MCF 10A (cell line): Measurements from ENCODE around the gene GPR37L1. TPM values are rescaled to one million over a fixed set of nuclear protein-coding genes. Genes with fewer than 3 reads are reported as not detected.
"Not testable (repeated sequence)": the region's sequence is repeated elsewhere in the genome, so short reads cannot be mapped to it uniquely, and the experiment has no call there.

ENCODE experiments used
- BruUV-seq: library from RNA; stranded (reverse); fragments of 400-500 nt; replicated peaks from 2 replicates; lab custom pipeline; 2021; lab: Mats Ljungman, UMichigan
- CTCF ChIA-PET: fragments of 300-600 bp; sonication (Branson Sonifier 250); formaldehyde crosslinking; extraction: SDS; loops from one replicate; lab custom pipeline; 2021; ENCODE audit warnings: antibody characterized with exemption, inconsistent platforms; lab: Yijun Ruan, JAX
- POLR2A ChIA-PET: fragments of 300-600, 350-650 bp; sonication (Branson Sonifier 250); formaldehyde crosslinking; extraction: SDS; loops from one replicate; lab custom pipeline; 2020; ENCODE audit warnings: antibody characterized with exemption, inconsistent platforms; lab: Yijun Ruan, JAX
- DNase-seq: peaks from one replicate; pipeline ENCODE4 v3.0.0-alpha.2; 2018; ENCODE audit not compliant: unreplicated experiment
- H3K27ac Mint-ChIP-seq: one replicate; pipeline ENCODE4 v1.8.0; 2022; ENCODE audit warnings: mild to moderate bottlenecking, low read depth, mixed read lengths; ENCODE audit not compliant: unreplicated experiment
- H3K27me3 Mint-ChIP-seq: one replicate; pipeline ENCODE4 v1.8.0; 2022; ENCODE audit warnings: mixed read lengths; ENCODE audit not compliant: insufficient read depth, unreplicated experiment
- H3K36me3 Mint-ChIP-seq: one replicate; pipeline ENCODE4 v1.8.0; 2022; ENCODE audit warnings: mild to moderate bottlenecking, moderate library complexity, mixed read lengths; ENCODE audit not compliant: insufficient read depth, unreplicated experiment
- H3K4me1 Mint-ChIP-seq: one replicate; pipeline ENCODE4 v1.8.0; 2022; ENCODE audit warnings: mixed read lengths; ENCODE audit not compliant: insufficient read depth, unreplicated experiment
- H3K4me3 Mint-ChIP-seq: one replicate; pipeline ENCODE4 v1.8.0; 2022; ENCODE audit warnings: mild to moderate bottlenecking, moderate library complexity, mixed read lengths; ENCODE audit not compliant: unreplicated experiment
- H3K9me3 Mint-ChIP-seq: one replicate; pipeline ENCODE4 v1.8.0; 2022; ENCODE audit warnings: mixed read lengths; ENCODE audit not compliant: unreplicated experiment
- intact Hi-C: fragments of 100-400 bp; cut with micrococcal nuclease; formaldehyde crosslinking; loops from 2 replicates; pipeline ENCODE4 v1.14.1; 2022
- total RNA-seq: library from RNA; stranded (reverse); gene quantifications from 2 replicates; pipeline ENCODE4 v1.2.3, GENCODE V29; 2022
- TF ChIP-seq, protein P1 (sequence below): fragments of 200-600 bp; IDR thresholded peaks from one replicate; pipeline ENCODE4 v1.8.0; 2022; ENCODE audit warnings: antibody characterized with exemption, mild to moderate bottlenecking; ENCODE audit not compliant: unreplicated experiment

The GPR37L1 gene
- total RNA-seq, 1 experiment from 2014 or later, result not detected

DNA sequence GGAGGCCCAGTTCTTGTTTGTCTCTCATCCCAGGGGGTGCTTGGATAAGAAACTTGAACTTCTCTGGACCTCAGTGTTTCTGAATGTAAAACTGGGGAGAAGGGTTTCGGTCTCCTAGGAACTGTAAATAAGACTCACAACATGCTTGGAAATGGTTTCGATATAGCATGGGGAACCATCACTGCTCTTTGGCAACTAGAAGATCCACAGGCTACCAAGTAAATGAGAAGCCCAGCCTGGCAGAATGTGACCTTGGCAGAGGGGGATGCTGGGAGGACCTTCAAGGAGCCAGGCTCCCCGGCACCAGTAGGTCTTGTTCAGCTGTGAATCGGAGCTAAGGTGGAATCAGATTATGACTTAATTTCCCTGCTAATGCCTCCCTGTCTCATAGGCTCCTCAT is 18.1 kb downstream of the GPR37L1 start:
- Mint-ChIP-seq H3K27me3 (no peaks in the 10 kb centered on the region), H3K4me1 (peaks cover 12% of the 10 kb centered on the region), H3K36me3 (peaks cover 24% of the 10 kb centered on the region), H3K27ac (no peak overlapping the region), H3K4me3 (no peak overlapping the region), H3K9me3 (no peaks in the 10 kb centered on the region)
- intact Hi-C loops, result no loop called here
- DNase-seq, result no peak
- BruUV-seq, result no TSS peak
- TF ChIP-seq, protein P1, sequence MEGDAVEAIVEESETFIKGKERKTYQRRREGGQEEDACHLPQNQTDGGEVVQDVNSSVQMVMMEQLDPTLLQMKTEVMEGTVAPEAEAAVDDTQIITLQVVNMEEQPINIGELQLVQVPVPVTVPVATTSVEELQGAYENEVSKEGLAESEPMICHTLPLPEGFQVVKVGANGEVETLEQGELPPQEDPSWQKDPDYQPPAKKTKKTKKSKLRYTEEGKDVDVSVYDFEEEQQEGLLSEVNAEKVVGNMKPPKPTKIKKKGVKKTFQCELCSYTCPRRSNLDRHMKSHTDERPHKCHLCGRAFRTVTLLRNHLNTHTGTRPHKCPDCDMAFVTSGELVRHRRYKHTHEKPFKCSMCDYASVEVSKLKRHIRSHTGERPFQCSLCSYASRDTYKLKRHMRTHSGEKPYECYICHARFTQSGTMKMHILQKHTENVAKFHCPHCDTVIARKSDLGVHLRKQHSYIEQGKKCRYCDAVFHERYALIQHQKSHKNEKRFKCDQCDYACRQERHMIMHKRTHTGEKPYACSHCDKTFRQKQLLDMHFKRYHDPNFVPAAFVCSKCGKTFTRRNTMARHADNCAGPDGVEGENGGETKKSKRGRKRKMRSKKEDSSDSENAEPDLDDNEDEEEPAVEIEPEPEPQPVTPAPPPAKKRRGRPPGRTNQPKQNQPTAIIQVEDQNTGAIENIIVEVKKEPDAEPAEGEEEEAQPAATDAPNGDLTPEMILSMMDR, result no peak
- ChIA-PET CTCF (interaction anchor here (0.6 to 1.7 kb wide), 2 partner anchors 133 to 141 kb away, joined by 4 to 5 read pairs; no protein-coding TSS in a partner anchor), POLR2A (no interaction called here)

- H3K27ac Mint-ChIP-seq, H3K9me3 Mint-ChIP-seq, BruUV-seq, DNase-seq, POLR2A ChIA-PET, intact Hi-C loops, H3K4me3 Mint-ChIP-seq, H3K27me3 Mint-ChIP-seq: not testable (repeated sequence)
- Mint-ChIP-seq H3K4me1 (peaks cover 12% of the 10 kb centered on the region), H3K36me3 (peaks cover 22% of the 10 kb centered on the region)
- CTCF ChIA-PET, result interaction anchor here (0.6 to 2.2 kb wide), 5 partner anchors 22 to 142 kb away, joined by 3 to 18 read pairs (median 5); no protein-coding TSS in a partner anchor
Measured at GRCh38 chr1:202141468-202141867, 18.8 kb downstream of the GPR37L1 start.

- H3K9me3 Mint-ChIP-seq, result no peaks in the 10 kb centered on the region
- TF ChIP-seq, protein P1, result no peak
- H3K27me3 Mint-ChIP-seq, result no peaks in the 10 kb centered on the region
- peaks cover 19% of the 10 kb centered on the region for H3K36me3 Mint-ChIP-seq
- peak overlapping the region; percentile 86 for H3K27ac Mint-ChIP-seq
- POLR2A ChIA-PET, result interaction anchor here (0.6 to 3.4 kb wide), 25 partner anchors 9 to 582 kb away, joined by 3 to 14 read pairs (median 3); partner anchors contain the start of genes RNPEP, TIMM17A and UBE2T
- intact Hi-C loops, result no loop called here
- peak; percentile 47 for DNase-seq
- no TSS peak for BruUV-seq
- peak overlapping the region; percentile 86 for H3K4me3 Mint-ChIP-seq
- H3K4me1 Mint-ChIP-seq, result peaks cover 12% of the 10 kb centered on the region
- CTCF ChIA-PET, result interaction anchor here (0.7 to 2.2 kb wide), 9 partner anchors 9 to 248 kb away, joined by 3 to 18 read pairs (median 4); no protein-coding TSS in a partner anchor
Measured at GRCh38 chr1:202143011-202143767, 20.5 kb downstream of the GPR37L1 start.

GRCh38 chr1:202143768-202144401 is 21.2 kb downstream of the GPR37L1 start:
- DNase-seq, result no peak
- no TSS peak for BruUV-seq
- H3K4me3 Mint-ChIP-seq, result peak overlapping the region; percentile 86
- H3K27me3 Mint-ChIP-seq, result no peaks in the 10 kb centered on the region
- peaks cover 15% of the 10 kb centered on the region for H3K36me3 Mint-ChIP-seq
- peaks cover 12% of the 10 kb centered on the region for H3K4me1 Mint-ChIP-seq
- H3K9me3 Mint-ChIP-seq, result no peaks in the 10 kb centered on the region
- ChIA-PET POLR2A (interaction anchor here (0.6 to 3.4 kb wide), 22 partner anchors 10 to 581 kb away, joined by 3 to 14 read pairs (median 4); partner anchors contain the start of genes RNPEP, TIMM17A and UBE2T), CTCF (interaction anchor here (0.7 to 2.2 kb wide), 8 partner anchors 8 to 248 kb away, joined by 3 to 18 read pairs (median 4); no protein-coding TSS in a partner anchor)
- intact Hi-C loops, result no loop called here
- TF ChIP-seq, protein P1, result no peak
- H3K27ac Mint-ChIP-seq, result peak overlapping the region; percentile 86
